Breast epithelium (tissue), 4 donors: ENCODE data around the gene SMIM14. TPM values are rescaled to one million over a fixed set of nuclear protein-coding genes. Genes with fewer than 3 reads are reported as not detected.

ENCODE experiments used
- DNase-seq, 2 donors: peaks; one replicate each; pipeline ENCODE4 v3.0.0-alpha.2; 2019; ENCODE audit warnings: low spot score in 2 of 2
- H3K27ac ChIP-seq, 2 donors: fragments of 200-600 bp; sonication (generic) in 1 of 2; one replicate each; pipeline ENCODE4 v1.5.1; 2016 to 2019; ENCODE audit warnings: mild to moderate bottlenecking in 1 of 2
- H3K27me3 ChIP-seq, 2 donors: fragments of 200-600 bp; sonication (generic) in 1 of 2; one replicate each; pipeline versions ENCODE4 v1.5.1 to v1.6.0; 2017 to 2019; ENCODE audit warnings: control low read depth in 1 of 2, mild to moderate bottlenecking in 1 of 2
- H3K36me3 ChIP-seq: fragments of 200-600 bp; one replicate; pipeline ENCODE4 v1.5.1; 2019
- H3K4me1 ChIP-seq, 2 donors: fragments of 200-600 bp; sonication (generic); one replicate each; pipeline ENCODE4 v1.5.1; 2016 to 2019; ENCODE audit warnings: control low read depth in 1 of 2
- H3K4me3 ChIP-seq, 3 donors: fragments of 200-600 bp; sonication (generic); 1 replicate in 2 of 3; 2 replicates in 1 of 3; pipeline ENCODE4 v1.5.1; 2016 to 2019; ENCODE audit warnings: mild to moderate bottlenecking in 3 of 3, moderate library complexity in 2 of 3
- H3K9me3 ChIP-seq, 2 donors: fragments of 200-600 bp; sonication (generic) in 1 of 2; one replicate each; pipeline ENCODE4 v1.5.1; 2016 to 2019; ENCODE audit warnings: control low read depth in 1 of 2
- POLR2A ChIP-seq: fragments of 450-650 bp; IDR thresholded peaks from one replicate; pipeline ENCODE4 v1.6.1; 2016; ENCODE audit warnings: antibody characterized with exemption, mild to moderate bottlenecking, moderate library complexity
- POLR2AphosphoS5 ChIP-seq, 3 donors: sonication (generic); formaldehyde crosslinking; IDR thresholded peaks; one replicate each; pipeline ENCODE4 v1.6.1; 2017; ENCODE audit warnings: antibody characterized with exemption in 3 of 3
- intact Hi-C: fragments of 100-400 bp; cut with DNase I; formaldehyde crosslinking; loops from one replicate; pipeline ENCODE4 v1.15.1; 2023; ENCODE audit warnings: low total_unique reads
- total RNA-seq, 3 donors: library from RNA; depleted of rRNA; stranded (reverse); fragments of >200 nt; gene quantifications; one replicate each; pipeline ENCODE4 v1.1.0, GENCODE V29; 2016
- TF ChIP-seq, protein P1 (sequence below), 3 donors: fragments of 450-650 bp; IDR thresholded peaks; one replicate each; pipeline ENCODE4 v1.5.1; 2016 to 2017; ENCODE audit warnings: antibody characterized with exemption in 3 of 3, mild to moderate bottlenecking in 3 of 3, moderate library complexity in 3 of 3

SMIM14 gene
- total RNA-seq, 3 donors from 2014 or later: 38.7 to 71.0 (median 43.6) TPM

DNA sequence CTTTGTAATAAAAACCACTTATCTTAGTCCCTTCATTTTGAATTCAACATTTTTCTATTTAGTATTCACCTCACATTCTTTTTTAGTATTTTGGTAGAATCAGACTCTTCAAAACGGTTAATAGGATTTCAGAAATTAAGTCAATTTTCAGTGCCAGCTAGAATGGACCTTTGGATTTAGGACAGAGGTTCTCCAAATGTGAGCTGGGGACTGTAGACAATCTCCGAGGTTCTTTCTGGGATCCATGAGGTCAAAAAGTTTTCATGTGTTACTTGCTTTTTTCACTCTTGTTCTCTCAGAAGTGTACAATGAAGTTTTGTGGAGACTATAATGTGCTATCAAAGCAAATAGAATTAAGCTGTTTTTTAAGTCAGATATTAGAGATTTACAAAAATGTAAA lies 109.1 kb downstream of the SMIM14 start:
- Histone ChIP-seq H3K4me3 (no peak overlapping the region), H3K27ac (no peak overlapping the region), H3K9me3 (no peaks in the 10 kb centered on the region), H3K4me1 (no peaks in the 10 kb centered on the region), H3K36me3 (no peaks in the 10 kb centered on the region), H3K27me3 (no peaks in the 10 kb centered on the region)
- intact Hi-C loops: loop anchor here (5.0 kb wide), 1 partner anchor 108 kb away; the partner anchor contains the start of gene SMIM14
- TF ChIP-seq, protein P1, sequence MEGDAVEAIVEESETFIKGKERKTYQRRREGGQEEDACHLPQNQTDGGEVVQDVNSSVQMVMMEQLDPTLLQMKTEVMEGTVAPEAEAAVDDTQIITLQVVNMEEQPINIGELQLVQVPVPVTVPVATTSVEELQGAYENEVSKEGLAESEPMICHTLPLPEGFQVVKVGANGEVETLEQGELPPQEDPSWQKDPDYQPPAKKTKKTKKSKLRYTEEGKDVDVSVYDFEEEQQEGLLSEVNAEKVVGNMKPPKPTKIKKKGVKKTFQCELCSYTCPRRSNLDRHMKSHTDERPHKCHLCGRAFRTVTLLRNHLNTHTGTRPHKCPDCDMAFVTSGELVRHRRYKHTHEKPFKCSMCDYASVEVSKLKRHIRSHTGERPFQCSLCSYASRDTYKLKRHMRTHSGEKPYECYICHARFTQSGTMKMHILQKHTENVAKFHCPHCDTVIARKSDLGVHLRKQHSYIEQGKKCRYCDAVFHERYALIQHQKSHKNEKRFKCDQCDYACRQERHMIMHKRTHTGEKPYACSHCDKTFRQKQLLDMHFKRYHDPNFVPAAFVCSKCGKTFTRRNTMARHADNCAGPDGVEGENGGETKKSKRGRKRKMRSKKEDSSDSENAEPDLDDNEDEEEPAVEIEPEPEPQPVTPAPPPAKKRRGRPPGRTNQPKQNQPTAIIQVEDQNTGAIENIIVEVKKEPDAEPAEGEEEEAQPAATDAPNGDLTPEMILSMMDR (IDR thresholded peaks at IDR 0.05): no peak
- TF ChIP-seq POLR2AphosphoS5 (IDR thresholded peaks at IDR 0.05) (no peak), POLR2A (no peak)
- DNase-seq: no peak

DNA sequence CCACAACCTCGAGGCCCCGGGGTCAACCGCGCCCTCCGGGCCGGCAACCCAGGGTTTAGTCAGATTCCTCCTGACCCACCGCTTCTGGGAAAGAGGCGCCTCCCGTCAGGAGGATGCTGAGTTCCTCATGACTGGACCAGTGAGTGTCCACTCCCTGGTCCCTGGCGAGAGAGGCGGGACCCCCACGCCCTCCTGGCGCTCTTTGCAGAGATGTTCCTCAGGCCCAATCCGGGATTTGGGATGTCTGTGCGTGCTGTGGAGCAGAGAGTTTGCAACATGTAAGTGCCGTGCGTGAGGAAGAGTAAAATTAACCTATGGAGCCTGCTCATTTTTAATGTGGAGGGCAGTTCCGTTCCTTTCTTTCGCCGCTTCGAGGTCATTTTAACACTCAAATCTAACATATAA lies 110.6 kb downstream of the SMIM14 start:
- intact Hi-C loops: loop anchor here (5.0 kb wide), 1 partner anchor 109 kb away; the partner anchor contains the start of gene SMIM14
- H3K27ac ChIP-seq: peak overlapping the region; percentile 95 to 97
- TF ChIP-seq POLR2A (no peak), POLR2AphosphoS5 (IDR thresholded peaks at IDR 0.05) (no peak)
- TF ChIP-seq, protein P1 (IDR thresholded peaks at IDR 0.05): no peak
- H3K4me3 ChIP-seq: peak overlapping the region; percentile 77 to 94 (median 78)
- no peaks in the 10 kb centered on the region for H3K27me3 ChIP-seq
- H3K4me1 ChIP-seq: no peaks in the 10 kb centered on the region
- DNase-seq: peak in 1 of 2 donors; percentile 76
- no peaks in the 10 kb centered on the region for H3K36me3 ChIP-seq
- H3K9me3 ChIP-seq: no peaks in the 10 kb centered on the region

DNA sequence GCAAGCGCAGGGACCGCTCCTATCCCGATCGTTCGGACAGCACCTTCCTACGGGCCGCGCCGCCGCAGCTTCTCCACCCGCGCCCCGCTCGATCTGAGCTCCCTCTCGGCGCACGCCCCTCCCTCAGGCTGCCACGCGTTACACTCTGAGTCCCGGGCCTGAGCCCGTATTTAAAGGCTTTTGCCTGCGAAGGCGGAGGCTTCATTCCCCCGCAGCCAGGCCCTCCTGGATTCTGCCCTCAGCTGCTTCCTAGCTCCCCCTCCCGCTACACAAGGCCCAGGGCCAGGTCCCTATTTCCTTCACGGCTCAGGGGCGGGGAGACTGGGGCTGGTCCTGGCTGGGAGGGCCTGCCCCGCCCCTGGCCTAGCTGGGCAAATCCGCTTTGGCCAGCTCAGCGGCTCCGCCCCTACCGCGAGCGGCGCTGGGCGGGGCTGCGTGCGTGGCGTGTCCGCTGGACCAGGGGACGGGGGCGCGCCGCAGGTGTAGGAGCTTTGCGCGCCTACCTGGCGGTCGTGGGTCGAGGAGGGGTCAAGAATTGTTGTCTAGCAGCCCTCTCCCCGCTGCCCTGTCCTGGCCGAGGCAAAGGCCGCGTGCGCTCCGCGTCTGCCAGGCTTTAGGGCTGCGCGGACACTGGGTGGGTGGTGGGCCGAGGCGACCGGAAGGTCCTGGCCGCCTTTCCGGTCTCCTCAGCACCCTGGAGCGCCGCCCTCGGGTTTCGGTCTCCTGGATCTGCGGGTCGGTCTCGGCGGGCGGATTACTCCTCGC lies 111.2 kb downstream of the SMIM14 start, which contains the start of gene UGDH:
TSS of gene UGDH (minus strand) at position 144 of the 765 bp plus-strand sequence. CDS start 5,927 bp downstream, outside the sequence.
- Histone ChIP-seq H3K36me3 (no peaks in the 10 kb centered on the region), H3K27me3 (no peaks in the 10 kb centered on the region), H3K9me3 (no peaks in the 10 kb centered on the region), H3K27ac (peak within 1 kb of the TSS; percentile 95 to 97), H3K4me3 (peak within 1 kb of the TSS; percentile 77 to 94 (median 78)), H3K4me1 (no peaks in the 10 kb centered on the region)
- DNase-seq: peak; percentile 94
- TF ChIP-seq POLR2A: peak; percentile 92
- peak; percentile 86 to 94 (median 89) for TF ChIP-seq POLR2AphosphoS5 (IDR thresholded peaks at IDR 0.05)
- TF ChIP-seq, protein P1 (IDR thresholded peaks at IDR 0.05): no peak
- intact Hi-C loops: loop anchor here (5.0 kb wide), 1 partner anchor 110 kb away; the partner anchor contains the start of gene SMIM14

DNA sequence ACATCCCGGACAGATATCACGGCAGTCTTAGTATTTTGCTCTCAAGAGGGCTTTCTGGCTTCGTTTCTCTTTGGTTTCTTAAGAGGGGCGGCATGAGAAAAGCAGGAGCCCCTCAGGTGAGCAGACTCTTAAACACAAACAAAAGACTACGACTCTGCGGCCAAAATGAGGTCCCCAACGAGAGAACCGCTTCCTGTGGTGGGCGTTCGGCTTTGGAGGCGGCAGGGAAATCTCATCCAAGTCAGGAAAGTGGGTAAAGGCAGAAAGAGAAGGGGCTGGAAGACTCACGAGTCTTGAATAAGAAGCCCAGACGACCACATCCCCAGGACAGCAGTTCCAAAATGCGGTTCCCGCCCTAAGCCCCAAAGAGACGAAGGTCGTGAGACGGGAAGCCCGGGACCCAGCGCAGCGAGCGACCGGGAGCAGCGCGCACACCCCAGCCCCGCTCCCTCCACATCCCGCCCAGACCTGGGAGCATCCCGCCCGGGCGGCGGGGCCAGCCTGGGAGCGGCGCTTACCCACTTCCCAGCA lies 111.8 kb downstream of the SMIM14 start:
- no peaks in the 10 kb centered on the region for H3K9me3 ChIP-seq
- H3K4me1 ChIP-seq: no peaks in the 10 kb centered on the region
- peak overlapping the region; percentile 77 to 94 (median 78) for H3K4me3 ChIP-seq
- no peaks in the 10 kb centered on the region for H3K27me3 ChIP-seq
- H3K36me3 ChIP-seq: no peaks in the 10 kb centered on the region
- TF ChIP-seq, protein P1 (IDR thresholded peaks at IDR 0.05): no peak
- TF ChIP-seq POLR2A (no peak), POLR2AphosphoS5 (IDR thresholded peaks at IDR 0.05) (no peak)
- peak overlapping the region; percentile 95 to 97 for H3K27ac ChIP-seq
- no peak for DNase-seq
- intact Hi-C loops: loop anchor here (5.0 kb wide), 1 partner anchor 110 kb away; the partner anchor contains the start of gene SMIM14
